Heart left ventricle (tissue), 16 donors: Measurements from ENCODE around the gene MEGF9. TPM values are rescaled to one million over a fixed set of nuclear protein-coding genes. Genes with fewer than 3 reads are reported as not detected.

Source experiments
- ATAC-seq, 4 donors: fragments of 200-7000 bp; cut with Tn5 transposase; one replicate each; pipeline ENCODE4 v1.9.1; 2020 to 2022; ENCODE audit warnings: moderate library complexity in 4 of 4, mild to moderate bottlenecking in 3 of 4, moderate number of reproducible peaks in 1 of 4
- DNase-seq, 5 donors: peaks; one replicate each; pipeline ENCODE4 v3.0.0-alpha.2; 2020
- H3K27ac ChIP-seq, 12 donors: fragments of 200-600 bp; sonication (generic) in 4 of 12; one replicate each; pipeline versions ENCODE4 v1.5.0 to v1.8.0; 2016 to 2022; ENCODE audit warnings: mild to moderate bottlenecking in 2 of 12
- H3K27me3 ChIP-seq, 9 donors: fragments of 200-600 bp; sonication (generic) in 2 of 9; one replicate each; pipeline versions ENCODE4 v1.5.1 to v1.8.0; 2016 to 2022; ENCODE audit warnings: mild to moderate bottlenecking in 3 of 9
- H3K36me3 ChIP-seq, 9 donors: fragments of 200-600 bp; sonication (generic) in 2 of 9; one replicate each; pipeline versions ENCODE4 v1.5.0 to v1.8.0; 2018 to 2022; ENCODE audit warnings: mild to moderate bottlenecking in 2 of 9
- H3K4me1 ChIP-seq, 12 donors: fragments of 200-600 bp; sonication (generic) in 4 of 12; one replicate each; pipeline versions ENCODE4 v1.5.0 to v1.8.0; 2016 to 2022; ENCODE audit warnings: mild to moderate bottlenecking in 3 of 12
- H3K4me3 ChIP-seq, 12 donors: fragments of 200-600 bp; sonication (generic) in 4 of 12; one replicate each; pipeline versions ENCODE4 v1.5.0 to v1.8.0; 2017 to 2022; ENCODE audit warnings: mild to moderate bottlenecking in 9 of 12, moderate library complexity in 4 of 12
- H3K9me3 ChIP-seq, 12 donors: fragments of 200-600 bp; sonication (generic) in 4 of 12; one replicate each; pipeline versions ENCODE4 v1.5.0 to v1.8.0; 2016 to 2022; ENCODE audit warnings: mild to moderate bottlenecking in 1 of 12
- POLR2A ChIP-seq, 2 donors: fragments of 450-650 bp; IDR thresholded peaks; one replicate each; pipeline ENCODE4 v1.6.1; 2017; ENCODE audit warnings: antibody characterized with exemption in 2 of 2, mild to moderate bottlenecking in 2 of 2, moderate library complexity in 2 of 2
- WGBS, 4 donors: extraction: QIAGEN DNeasy Blood & Tissue Kit in 2 of 4; methylation state at CpG; one replicate each; pipeline versions ENCODE4 v1.1.5 to v1.1.7; 2013 to 2018; 5-methylcytosine and 5-hydroxymethylcytosine counted together
- intact Hi-C, 10 donors: fragments of 100-400 bp; cut with DNase I; formaldehyde crosslinking; loops; one replicate each; pipeline versions ENCODE4 v1.11.1 to v1.14.2; 2022
- polyA plus RNA-seq, 2 donors: library from polyadenylated mRNA; stranded (reverse); fragments of 200-250 nt; gene quantifications; one replicate each; pipeline ENCODE4 v1.2.3, GENCODE V29; 2013
- total RNA-seq, 9 donors: library from RNA; depleted of rRNA in 2 of 9; stranded (reverse); fragments of >200 nt in 2 of 9; fragmentation: NEBNext Ultra II Directional in 3 of 9; extraction: Animal tissue kit (Norgen Biotek cat#: 25700) in 3 of 9; gene quantifications; one replicate each; pipeline versions ENCODE4 v1.1.0 to v1.2.4, GENCODE V29; 2016 to 2023
- TF ChIP-seq, protein P1 (sequence below), 12 donors: fragments of 200-600 bp; sonication (generic) in 4 of 12; IDR thresholded peaks; one replicate each; pipeline versions ENCODE4 v1.5.0 to v1.8.0; 2018 to 2022; ENCODE audit warnings: antibody characterized with exemption in 12 of 12, mild to moderate bottlenecking in 5 of 12
- donor health status: ischemic (EF 13 %, LVEDD 7.1; RV severe dilation, severe dysfunction).
- donor health status: healthy with polysubstance abuse.
- donor health status: DM: no; HTN: yes; CAD: no.
- donor health status: DM: no; HTN: no; CAD: no.
- donor health status: ischemic (EF 25% LVEDD 6.9; RV normal size, moderate dysfunction).
- donor health status: ischemic (EF 25% LVEDD 5.7; RV mildly dilated, moderate dysfunction).
- donor health status: healthy.
- donor health status: DM: yes; HTN: yes; CAD: no.
- donor health status: ischemic (EF 35%, LVEDD 5.7; RV mildly dilated, moderate dysfunction).
- donor health status: nonischemic (EF 11% LVEDD 7.7; RV severe dilation, severe dysfunction).
- donor health status: DM: yes; HTN: yes; CAD: no.
- donor health status: PGD.
- donor health status: ischemic (EF 29% LVEDD 5.4; RV normal size, mild dysfunction).
- donor health status: nonischemic (EF 23%, LVEDD 6.1; RV moderate dilation, normal function).

The MEGF9 gene
- total and polyA plus RNA-seq, 11 donors: 2.2 to 46.0 (median 12.8) TPM

DNA sequence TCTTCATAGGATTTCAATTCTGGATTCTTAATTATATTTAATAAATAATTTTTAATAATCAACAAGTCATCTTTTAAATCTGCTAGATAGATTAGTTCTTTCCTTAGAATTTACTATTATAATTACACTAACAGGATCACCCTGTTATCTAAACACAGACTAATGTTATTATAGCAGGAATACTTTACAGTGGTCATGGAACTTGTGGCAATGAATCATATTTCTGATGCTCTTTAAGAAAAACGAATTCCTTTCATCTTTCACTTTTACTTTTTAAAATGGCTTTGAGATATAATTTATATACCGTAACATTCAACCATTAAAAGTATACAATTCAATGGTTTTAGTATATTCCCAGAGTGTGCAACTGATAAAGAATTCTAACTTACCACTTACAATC is 104.6 kb downstream of the MEGF9 start:
- no peak for DNase-seq
- intact Hi-C loops: loop anchor here in 2 of 10 donors (10.0 kb wide), 2 partner anchors 445 to 455 kb away; partner anchors contain the start of gene C5 (in 1 of the 2)

DNA sequence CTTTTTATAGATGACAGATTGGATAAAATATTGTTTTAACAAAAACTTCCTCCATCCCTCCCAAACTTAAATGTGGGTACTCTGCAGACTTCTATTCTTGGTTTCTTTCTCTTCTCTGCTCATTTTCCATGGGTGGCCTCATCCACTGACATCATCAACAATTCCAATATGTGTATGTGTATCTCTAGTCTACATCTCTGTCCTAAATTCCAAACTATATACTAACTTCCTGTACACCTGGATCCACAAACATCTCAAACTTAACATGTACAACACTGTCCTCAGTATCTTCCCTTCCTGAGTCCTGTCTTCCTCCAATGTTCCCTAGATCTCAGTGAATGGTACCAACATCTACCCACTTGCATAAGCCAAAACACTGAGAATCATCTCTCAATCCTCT is 105.8 kb downstream of the MEGF9 start:
- H3K36me3 ChIP-seq: peaks cover 0 to 52% (median 28%) of the 10 kb centered on the region in 9 donors

More for the DNA sequence above, 104.6 kb downstream of the MEGF9 start:
- no peak for TF ChIP-seq POLR2A (IDR thresholded peaks at IDR 0.05)
- TF ChIP-seq, protein P1, sequence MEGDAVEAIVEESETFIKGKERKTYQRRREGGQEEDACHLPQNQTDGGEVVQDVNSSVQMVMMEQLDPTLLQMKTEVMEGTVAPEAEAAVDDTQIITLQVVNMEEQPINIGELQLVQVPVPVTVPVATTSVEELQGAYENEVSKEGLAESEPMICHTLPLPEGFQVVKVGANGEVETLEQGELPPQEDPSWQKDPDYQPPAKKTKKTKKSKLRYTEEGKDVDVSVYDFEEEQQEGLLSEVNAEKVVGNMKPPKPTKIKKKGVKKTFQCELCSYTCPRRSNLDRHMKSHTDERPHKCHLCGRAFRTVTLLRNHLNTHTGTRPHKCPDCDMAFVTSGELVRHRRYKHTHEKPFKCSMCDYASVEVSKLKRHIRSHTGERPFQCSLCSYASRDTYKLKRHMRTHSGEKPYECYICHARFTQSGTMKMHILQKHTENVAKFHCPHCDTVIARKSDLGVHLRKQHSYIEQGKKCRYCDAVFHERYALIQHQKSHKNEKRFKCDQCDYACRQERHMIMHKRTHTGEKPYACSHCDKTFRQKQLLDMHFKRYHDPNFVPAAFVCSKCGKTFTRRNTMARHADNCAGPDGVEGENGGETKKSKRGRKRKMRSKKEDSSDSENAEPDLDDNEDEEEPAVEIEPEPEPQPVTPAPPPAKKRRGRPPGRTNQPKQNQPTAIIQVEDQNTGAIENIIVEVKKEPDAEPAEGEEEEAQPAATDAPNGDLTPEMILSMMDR (IDR thresholded peaks at IDR 0.05): no peak
- Histone ChIP-seq H3K27ac (no peak overlapping the region), H3K27me3 (no peaks in the 10 kb centered on the region), H3K4me1 (no peaks in the 10 kb centered on the region), H3K4me3 (no peak overlapping the region), H3K9me3 (no peaks in the 10 kb centered on the region), H3K36me3 (peaks cover 0 to 48% (median 23%) of the 10 kb centered on the region in 9 donors)
- no peak for ATAC-seq
- WGBS, 4 donors: 94 to 97% (median 96%) methylated on average over 2 of the region's 2 CpGs

DNA sequence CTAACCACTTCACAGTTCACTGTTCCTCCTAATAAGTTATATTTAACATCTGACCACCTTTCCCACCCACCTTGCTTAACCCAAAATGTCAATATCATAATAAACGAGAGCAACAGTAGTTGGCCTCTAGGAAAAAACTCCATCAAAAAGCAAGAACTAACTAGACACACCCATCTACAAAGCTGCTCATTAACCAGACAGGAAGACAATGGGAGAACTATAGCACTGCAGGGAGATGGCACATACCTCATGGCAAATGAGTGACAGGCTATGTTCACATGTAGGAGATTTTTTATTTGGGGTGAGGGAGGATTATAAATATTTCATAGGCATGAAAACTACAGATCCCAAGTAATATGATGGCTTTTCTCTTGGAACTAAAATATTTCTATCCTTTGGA is 110.7 kb downstream of the MEGF9 start:
- WGBS, 4 donors: 79 to 91% (median 89%) methylated on average over 1 of the region's 1 CpG
- no peaks in the 10 kb centered on the region for H3K9me3 ChIP-seq
- intact Hi-C loops: no loop called here
- no peak for ATAC-seq
- H3K4me3 ChIP-seq: no peak overlapping the region
- no peaks in the 10 kb centered on the region for H3K4me1 ChIP-seq
- no peak for DNase-seq
- TF ChIP-seq POLR2A (IDR thresholded peaks at IDR 0.05): no peak
- TF ChIP-seq, protein P1 (IDR thresholded peaks at IDR 0.05): no peak
- H3K36me3 ChIP-seq: peaks cover 0 to 36% (median 28%) of the 10 kb centered on the region in 9 donors
- no peak overlapping the region for H3K27ac ChIP-seq
- H3K27me3 ChIP-seq: no peaks in the 10 kb centered on the region

More for the DNA sequence above, 105.8 kb downstream of the MEGF9 start:
- no peaks in the 10 kb centered on the region for H3K27me3 ChIP-seq
- TF ChIP-seq POLR2A (IDR thresholded peaks at IDR 0.05): no peak
- TF ChIP-seq, protein P1 (IDR thresholded peaks at IDR 0.05): no peak
- no peak for DNase-seq
- intact Hi-C loops: no loop called here
- H3K4me3 ChIP-seq: no peak overlapping the region
- no peaks in the 10 kb centered on the region for H3K9me3 ChIP-seq
- no peak overlapping the region for H3K27ac ChIP-seq
- no peak for ATAC-seq
- no peaks in the 10 kb centered on the region for H3K4me1 ChIP-seq

DNA sequence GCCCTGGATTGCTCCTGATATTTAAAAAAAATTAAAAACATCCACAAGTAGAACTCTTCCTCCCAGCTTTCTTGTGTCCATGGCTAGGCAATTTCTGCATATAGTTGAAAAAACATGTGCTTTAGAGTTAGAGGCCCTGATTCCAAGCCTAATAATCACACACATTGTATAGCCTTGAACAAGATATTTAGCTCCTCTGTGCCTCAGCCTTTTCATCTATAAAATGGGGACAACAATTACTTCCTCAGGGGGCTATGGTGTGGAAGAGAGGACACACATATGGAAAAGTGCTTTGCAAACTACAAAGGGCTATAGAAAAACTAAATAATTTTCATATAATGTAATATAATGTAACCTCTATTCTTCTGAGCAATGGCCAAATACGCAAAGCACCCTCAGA is 111.3 kb downstream of the MEGF9 start:
- H3K27me3 ChIP-seq: no peaks in the 10 kb centered on the region
- ATAC-seq: no peak
- no peaks in the 10 kb centered on the region for H3K4me1 ChIP-seq
- H3K9me3 ChIP-seq: no peaks in the 10 kb centered on the region
- no peak for DNase-seq
- no peak overlapping the region for H3K27ac ChIP-seq
- intact Hi-C loops: no loop called here
- TF ChIP-seq, protein P1 (IDR thresholded peaks at IDR 0.05): no peak
- TF ChIP-seq POLR2A (IDR thresholded peaks at IDR 0.05): no peak
- H3K4me3 ChIP-seq: no peak overlapping the region
- WGBS, 4 donors: 96 to 100% (median 99%) methylated on average over 1 of the region's 1 CpG
- peaks cover 0 to 33% (median 28%) of the 10 kb centered on the region in 9 donors for H3K36me3 ChIP-seq
